H9 (cell line): Measurements from ENCODE around the gene MRPL39. TPM values are rescaled to one million over a fixed set of nuclear protein-coding genes. Genes with fewer than 3 reads are reported as not detected.
A peak's percentile ranks its signal among the peaks of the same experiment; 100 is the strongest.

Experiments used
- DNase-seq: peaks from one replicate; pipeline ENCODE4 v3.0.0-alpha.2; 2017
- H2AFZ ChIP-seq: one replicate; pipeline ENCODE4 v1.6.1; 2013; ENCODE audit warnings: mild to moderate bottlenecking, low read length, control low read depth, moderate library complexity
- H2AK5ac ChIP-seq: 2 replicates; pipeline ENCODE4 v1.6.1; 2013; ENCODE audit warnings: low read length, control low read depth, mixed read lengths; ENCODE audit not compliant: insufficient read length
- H2BK120ac ChIP-seq: one replicate; pipeline ENCODE4 v1.6.1; 2013; ENCODE audit warnings: low read depth, mild to moderate bottlenecking, low read length, control low read depth, inconsistent platforms; ENCODE audit not compliant: poor library complexity, severe bottlenecking
- H2BK12ac ChIP-seq: 2 replicates; pipeline ENCODE4 v1.6.1; 2013; ENCODE audit warnings: low read length, control low read depth, mixed read lengths, low read depth; ENCODE audit not compliant: insufficient read length
- H2BK15ac ChIP-seq: 2 replicates; pipeline ENCODE4 v1.6.1; 2013; ENCODE audit warnings: low read depth, low read length, control low read depth
- H2BK20ac ChIP-seq: one replicate; pipeline ENCODE4 v1.6.1; 2013; ENCODE audit warnings: low read depth, mild to moderate bottlenecking, low read length, control low read depth, inconsistent platforms; ENCODE audit not compliant: poor library complexity, severe bottlenecking
- H2BK5ac ChIP-seq: 2 replicates; pipeline ENCODE4 v1.6.1; 2013; ENCODE audit warnings: low read length, control low read depth, mixed read lengths; ENCODE audit not compliant: insufficient read length
- H3K14ac ChIP-seq: 2 replicates; pipeline ENCODE4 v1.6.1; 2013; ENCODE audit warnings: low read length, control low read depth; ENCODE audit not compliant: insufficient read depth
- H3K18ac ChIP-seq: 2 replicates; pipeline ENCODE4 v1.6.1; 2013; ENCODE audit warnings: low read depth, mild to moderate bottlenecking, mixed read lengths, low read length, control low read depth; ENCODE audit not compliant: insufficient read length
- H3K23ac ChIP-seq: 2 replicates; pipeline ENCODE4 v1.6.1; 2013; ENCODE audit warnings: low read length, control low read depth, mixed read lengths, low read depth; ENCODE audit not compliant: insufficient read length
- H3K23me2 ChIP-seq: 2 replicates; pipeline ENCODE4 v1.6.1; 2013; ENCODE audit warnings: low read depth, mild to moderate bottlenecking, mixed read lengths, low read length, control low read depth; ENCODE audit not compliant: insufficient read length, poor library complexity, severe bottlenecking
- H3K27ac ChIP-seq: 2 replicates; pipeline ENCODE4 v1.5.1; 2013; ENCODE audit warnings: low read length, control low read depth, mixed read lengths, low read depth; ENCODE audit not compliant: insufficient read length
- H3K27me3 ChIP-seq: 2 replicates; pipeline ENCODE4 v1.6.1; 2013; ENCODE audit warnings: low read length, control low read depth, inconsistent platforms; ENCODE audit not compliant: insufficient read depth
- H3K4ac ChIP-seq: 2 replicates; pipeline ENCODE4 v1.6.1; 2013; ENCODE audit warnings: low read depth, mild to moderate bottlenecking, control low read depth, inconsistent platforms, low read length, moderate library complexity
- H3K4me1 ChIP-seq: 2 replicates; pipeline ENCODE4 v1.6.1; 2013; ENCODE audit warnings: low read length, control low read depth, inconsistent platforms; ENCODE audit not compliant: insufficient read depth
- H3K4me2 ChIP-seq: 2 replicates; pipeline ENCODE4 v1.6.1; 2013; ENCODE audit warnings: low read length, control low read depth, mixed read lengths; ENCODE audit not compliant: insufficient read length, insufficient read depth
- H3K56ac ChIP-seq: 2 replicates; pipeline ENCODE4 v1.6.1; 2013; ENCODE audit warnings: low read depth, mild to moderate bottlenecking, mixed read lengths, low read length, control low read depth; ENCODE audit not compliant: insufficient read length
- H3K79me1 ChIP-seq: 2 replicates; pipeline ENCODE4 v1.6.1; 2013; ENCODE audit warnings: low read depth, mild to moderate bottlenecking, moderate library complexity, low read length, control low read depth, inconsistent platforms; ENCODE audit not compliant: insufficient read depth, poor library complexity, severe bottlenecking
- H3K79me2 ChIP-seq: 2 replicates; pipeline ENCODE4 v1.6.1; 2013; ENCODE audit warnings: low read length, control low read depth, inconsistent platforms; ENCODE audit not compliant: insufficient read depth
- H3K9ac ChIP-seq: 2 replicates; pipeline ENCODE4 v1.6.1; 2013; ENCODE audit warnings: low read length, control low read depth, mixed read lengths; ENCODE audit not compliant: insufficient read length; ENCODE audit errors: extremely low read depth
- H3K9me3 ChIP-seq: one replicate; pipeline ENCODE4 v1.6.1; 2013; ENCODE audit warnings: low read depth, low read length, inconsistent platforms; ENCODE audit not compliant: control insufficient read depth
- H3T11ph ChIP-seq: one replicate; pipeline ENCODE4 v1.6.1; 2013; ENCODE audit warnings: mild to moderate bottlenecking, low read length, control low read depth, inconsistent platforms
- H4K20me1 ChIP-seq: one replicate; pipeline ENCODE4 v1.6.1; 2013; ENCODE audit not compliant: control insufficient read depth, insufficient read length, insufficient read depth
- H4K5ac ChIP-seq: 2 replicates; pipeline ENCODE4 v1.6.1; 2013; ENCODE audit warnings: low read depth, mild to moderate bottlenecking, mixed read lengths, low read length, control low read depth; ENCODE audit not compliant: insufficient read length
- H4K8ac ChIP-seq: replicated peaks from 2 replicates; pipeline ENCODE4 v1.6.1; 2013; ENCODE audit warnings: low read length, control low read depth, mixed read lengths, low read depth; ENCODE audit not compliant: insufficient read length
- H4K91ac ChIP-seq: 2 replicates; pipeline ENCODE4 v1.6.1; 2013; ENCODE audit warnings: low read depth, mild to moderate bottlenecking, moderate library complexity, mixed read lengths, low read length, control low read depth; ENCODE audit not compliant: insufficient read length
- H3K27ac Mint-ChIP-seq, 3 experiments: 2 replicates in 2 of 3; 3 replicates in 1 of 3; pipeline ENCODE4 v1.8.0; 2020 to 2021; ENCODE audit warnings: mixed read lengths in 3 of 3, mild to moderate bottlenecking in 1 of 3, moderate library complexity in 1 of 3
- H3K27me3 Mint-ChIP-seq: 2 replicates; pipeline ENCODE4 v1.8.0; 2021; ENCODE audit warnings: low read depth, mild to moderate bottlenecking, moderate library complexity, mixed read lengths
- H3K36me3 Mint-ChIP-seq, 3 experiments: 2 replicates in 2 of 3; 3 replicates in 1 of 3; pipeline ENCODE4 v1.8.0; 2020 to 2021; ENCODE audit warnings: low read depth in 3 of 3, mixed read lengths in 3 of 3; ENCODE audit not compliant: insufficient read depth in 1 of 3
- H3K4me1 Mint-ChIP-seq, 2 experiments: 2 replicates each; pipeline ENCODE4 v1.8.0; 2020; ENCODE audit warnings: mixed read lengths in 2 of 2
- H3K4me3 Mint-ChIP-seq, 2 experiments: 2 replicates in 1 of 2; 3 replicates in 1 of 2; pipeline ENCODE4 v1.8.0; 2020 to 2021; ENCODE audit warnings: mild to moderate bottlenecking in 2 of 2, mixed read lengths in 2 of 2, moderate library complexity in 1 of 2
- H3K9me3 Mint-ChIP-seq, 2 experiments: 2 replicates in 1 of 2; 3 replicates in 1 of 2; pipeline ENCODE4 v1.8.0; 2020; ENCODE audit warnings: mild to moderate bottlenecking in 2 of 2, mixed read lengths in 2 of 2, moderate library complexity in 1 of 2
- CTCF ChIP-seq: fragments of 200-600 bp; sonication (generic); conservative IDR thresholded peaks from 3 replicates; pipeline ENCODE4 v1.8.0; 2021; ENCODE audit warnings: antibody characterized with exemption, mild to moderate bottlenecking
- WGBS: extraction: QIAGEN DNeasy Blood & Tissue Kit; methylation state at CpG from one replicate; pipeline ENCODE4 v1.1.7; 2013; ENCODE audit warnings: missing lambda C conversion rate, low lambda C conversion rate, mixed read lengths; ENCODE audit not compliant: insufficient read length; ENCODE audit errors: extremely low coverage; 5-methylcytosine and 5-hydroxymethylcytosine counted together
- total RNA-seq: library from RNA; stranded (reverse); gene quantifications from 2 replicates; pipeline ENCODE4 v1.2.1, GENCODE V29; 2021

The MRPL39 gene
- total RNA-seq, 1 experiment from 2014 or later: 58.8 TPM

- Histone ChIP-seq H3K9me3 (no peaks in the 10 kb centered on the region), H3K23ac (no peak overlapping the region), H2BK15ac (no peak overlapping the region), H4K5ac (no peak overlapping the region), H3K4ac (no peak overlapping the region), H3K79me1 (no peaks in the 10 kb centered on the region), H4K91ac (no peak overlapping the region), H2BK120ac (no peak overlapping the region), H3K79me2 (no peaks in the 10 kb centered on the region), H2AFZ (no peak overlapping the region), H3K9ac (no peak overlapping the region), H3K4me2 (no peak overlapping the region), H2BK12ac (no peak overlapping the region), H3K23me2 (peaks cover 12% of the 10 kb centered on the region), H3K18ac (no peak overlapping the region), H3K27me3 (peaks cover 2% of the 10 kb centered on the region; the same call in 1 of the 2 replicates), H3K56ac (no peak overlapping the region), H2BK5ac (no peak overlapping the region), H3K4me1 (no peaks in the 10 kb centered on the region), H2BK20ac (no peak overlapping the region), H2AK5ac (no peak overlapping the region), H3K14ac (no peak overlapping the region), H3T11ph (no peak overlapping the region), H4K20me1 (no peaks in the 10 kb centered on the region), H4K8ac (no peak overlapping the region), H3K27ac (no peak overlapping the region)
- no CpG with 5 or more reads among the region's 5 CpGs for WGBS
- no peak for TF ChIP-seq CTCF
- Mint-ChIP-seq H3K36me3 (no peaks in the 10 kb centered on the region; a peak in 1 of 7 replicates), H3K4me3 (peak overlapping the region; percentile 47 to 79), H3K27me3 (peaks cover 56% of the 10 kb centered on the region), H3K9me3 (no peaks in the 10 kb centered on the region), H3K27ac (no peak overlapping the region), H3K4me1 (peaks cover 22 to 30% of the 10 kb centered on the region in 2 experiments)
- DNase-seq: no peak
Measured at GRCh38 chr21:25637851-25638659, 30.8 kb upstream of the MRPL39 start.
